Ishikawa (cell line): ENCODE measurements around the gene FGF21.

Experiments
- CREB1 ChIP-seq: IDR thresholded peaks from 2 replicates; pipeline ENCODE4 v1.6.1; 2012; ENCODE audit warnings: low read depth
- EGR1 ChIP-seq: IDR thresholded peaks from 2 replicates; pipeline ENCODE4 v1.6.1; 2012
- REST ChIP-seq: IDR thresholded peaks from 2 replicates; pipeline ENCODE4 v1.6.1; 2012; ENCODE audit warnings: low read depth, mild to moderate bottlenecking
- TEAD4 ChIP-seq: IDR thresholded peaks from 2 replicates; pipeline ENCODE4 v1.6.1; 2012
- YY1 ChIP-seq: IDR thresholded peaks from 2 replicates; pipeline ENCODE4 v1.6.1; 2012; ENCODE audit warnings: low read depth
- TF ChIP-seq, protein P1 (sequence below): IDR thresholded peaks from 2 replicates; pipeline ENCODE4 v1.6.1; 2012

GRCh38 chr19:48756686-48757085 is 1.4 kb downstream of the FGF21 start:
- TF ChIP-seq CREB1 (no peak), YY1 (no peak), EGR1 (no peak), TEAD4 (no peak), REST (no peak)
- TF ChIP-seq, protein P1, sequence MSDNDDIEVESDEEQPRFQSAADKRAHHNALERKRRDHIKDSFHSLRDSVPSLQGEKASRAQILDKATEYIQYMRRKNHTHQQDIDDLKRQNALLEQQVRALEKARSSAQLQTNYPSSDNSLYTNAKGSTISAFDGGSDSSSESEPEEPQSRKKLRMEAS: no peak
